Measurements from ENCODE around the gene RHOXF2. TPM values are rescaled to one million over a fixed set of nuclear protein-coding genes. Genes with fewer than 3 reads are reported as not detected.

Gene RHOXF2
- total and polyA plus RNA-seq, 10 donors: 0.02 TPM; not detected in 9

GRCh38 chrX:120200851-120201250, 42.4 kb downstream of the RHOXF2 start:
- no peak for DNase-seq
- H3K27me3 ChIP-seq (replicated peaks in 1 of 7): no peaks in the 10 kb centered on the region
- WGBS, 5 donors: 81 to 94% (median 91%) methylated on average over 7 to 11 of the region's 11 CpGs
- H3K36me3 ChIP-seq: no peaks in the 10 kb centered on the region
- H3K4me1 ChIP-seq: no peaks in the 10 kb centered on the region
- intact Hi-C loops (cut with DNase I; ENCODE audit: low total_unique reads): no loop called here
- no peaks in the 10 kb centered on the region for H3K9me3 ChIP-seq
- TF ChIP-seq POLR2A (IDR thresholded peaks at IDR 0.05): no peak
- no peak for TF ChIP-seq CTCF (IDR thresholded peaks at IDR 0.05 in 8 of 11, conservative IDR thresholded peaks at IDR 0.05 in 3 of 11)
- no peak for TF ChIP-seq POLR2AphosphoS5 (IDR thresholded peaks at IDR 0.05)
- H3K27ac ChIP-seq: no peak overlapping the region
- no peak overlapping the region for H3K4me3 ChIP-seq

DNA sequence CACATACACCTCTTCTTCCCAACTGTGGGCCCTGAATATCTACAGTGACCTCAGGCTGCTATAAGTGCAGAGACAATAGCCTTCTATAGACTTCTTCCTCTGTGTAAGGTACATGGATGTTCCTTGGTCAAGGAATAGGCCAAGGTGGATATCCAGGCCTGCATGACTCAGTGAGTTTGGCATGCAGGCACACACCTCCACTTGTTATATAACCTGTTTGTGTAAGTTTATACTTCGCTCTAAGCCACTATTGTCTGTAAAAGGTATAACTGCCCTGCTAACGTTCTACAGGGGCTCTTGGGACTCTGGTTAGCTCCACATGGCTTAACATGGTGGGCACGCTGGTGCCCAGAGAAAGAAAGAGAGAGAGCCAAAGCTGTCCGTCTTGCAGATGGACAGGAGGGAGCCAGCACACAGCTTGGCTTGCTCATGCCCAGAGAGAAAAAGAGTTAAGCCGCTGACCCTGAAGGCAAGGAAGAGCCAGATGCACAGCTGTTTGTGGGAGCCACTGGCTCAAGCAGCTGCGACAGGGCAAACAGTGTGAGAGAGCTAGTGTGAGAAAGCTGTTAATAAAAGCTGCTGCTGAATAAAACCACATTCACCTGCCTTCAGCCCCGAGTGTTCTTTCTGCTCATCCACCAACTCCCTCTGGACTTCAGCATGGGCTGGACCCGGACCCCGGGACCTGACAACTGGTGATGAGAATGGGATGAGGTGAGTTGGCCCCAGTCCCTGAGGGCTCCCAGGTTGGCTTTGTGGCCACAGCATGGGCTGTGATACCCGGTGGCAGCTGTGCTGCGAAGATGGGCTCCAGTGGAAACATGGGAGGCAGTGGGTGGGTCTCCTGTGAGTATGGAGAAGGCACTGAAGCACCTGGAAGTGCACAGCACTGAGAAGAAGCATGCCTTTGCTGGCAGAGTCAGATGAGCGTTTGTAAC, 47.7 kb downstream of the RHOXF2 start:
- Histone ChIP-seq H3K4me1 (no peaks in the 10 kb centered on the region), H3K9me3 (no peaks in the 10 kb centered on the region), H3K36me3 (no peaks in the 10 kb centered on the region), H3K27me3 (replicated peaks in 1 of 7) (no peaks in the 10 kb centered on the region), H3K4me3 (no peak overlapping the region), H3K27ac (no peak overlapping the region)
- DNase-seq: no peak
- TF ChIP-seq POLR2A (IDR thresholded peaks at IDR 0.05) (no peak), POLR2AphosphoS5 (IDR thresholded peaks at IDR 0.05) (no peak), CTCF (IDR thresholded peaks at IDR 0.05 in 8 of 11, conservative IDR thresholded peaks at IDR 0.05 in 3 of 11) (no peak)
- WGBS, 5 donors: 72 to 93% (median 89%) methylated on average over 9 to 12 of the region's 12 CpGs
- intact Hi-C loops (cut with DNase I; ENCODE audit: low total_unique reads): no loop called here

- TF ChIP-seq POLR2AphosphoS5 (IDR thresholded peaks at IDR 0.05) (no peak), POLR2A (IDR thresholded peaks at IDR 0.05) (no peak), CTCF (IDR thresholded peaks at IDR 0.05 in 8 of 11, conservative IDR thresholded peaks at IDR 0.05 in 3 of 11) (no peak)
- intact Hi-C loops (cut with DNase I; ENCODE audit: low total_unique reads): no loop called here
- 75 to 95% (median 91%) methylated on average over 2 to 8 of the region's 8 CpGs for WGBS, 5 donors
These were observed 48.7 kb downstream of the RHOXF2 start for GRCh38 chrX:120207009-120207605.

More at GRCh38 chrX:120207009-120207605, 48.7 kb downstream of the RHOXF2 start:
- Histone ChIP-seq H3K27me3 (replicated peaks in 1 of 7) (no peaks in the 10 kb centered on the region), H3K27ac (no peak overlapping the region), H3K9me3 (no peaks in the 10 kb centered on the region), H3K36me3 (no peaks in the 10 kb centered on the region), H3K4me1 (no peaks in the 10 kb centered on the region), H3K4me3 (no peak overlapping the region)
- no peak for DNase-seq

Data from spleen (tissue), 11 donors.